IMR-90 (cell line): Measurements from ENCODE around the gene MYRFL. TPM values are rescaled to one million over a fixed set of nuclear protein-coding genes. Genes with fewer than 3 reads are reported as not detected.

Experiments
- ATAC-seq: fragments of 200-7000 bp; cut with Tn5 transposase; 2 replicates; pipeline ENCODE4 v1.9.1; 2020; ENCODE audit warnings: low read depth, mild to moderate bottlenecking, moderate library complexity
- BruUV-seq: library from RNA; stranded (reverse); fragments of 400-500 nt; replicated peaks from 2 replicates; lab custom pipeline; 2021; lab: Mats Ljungman, UMichigan
- CTCF ChIA-PET: fragments of 300-600 bp; formaldehyde crosslinking; extraction: SDS; loops from one replicate; lab custom pipeline; 2021; ENCODE audit warnings: antibody characterized with exemption; lab: Yijun Ruan, JAX
- POLR2A ChIA-PET: fragments of 300-600 bp; sonication (Branson Sonifier 250); formaldehyde crosslinking; loops from one replicate; lab custom pipeline; 2022; ENCODE audit warnings: antibody characterized with exemption; ENCODE audit not compliant: unreplicated experiment; lab: Charles Lee
- DNase-seq: peaks from one replicate; pipeline ENCODE4 v3.0.0; 2013
- H2AFZ ChIP-seq: replicated peaks from 2 replicates; pipeline ENCODE3; 2013; ENCODE audit warnings: low read length, mild to moderate bottlenecking; ENCODE audit not compliant: poor library complexity
- H2AK5ac ChIP-seq: 2 replicates; pipeline ENCODE4 v1.6.1; 2013; ENCODE audit warnings: low read depth, low read length, inconsistent platforms
- H2AK9ac ChIP-seq: replicated peaks from 2 replicates; pipeline ENCODE3; 2013; ENCODE audit warnings: mild to moderate bottlenecking, low read depth, low read length, moderate library complexity; ENCODE audit not compliant: poor library complexity
- H2BK120ac ChIP-seq: 2 replicates; pipeline ENCODE4 v1.6.1; 2013; ENCODE audit warnings: low read depth, low read length, inconsistent platforms
- H2BK15ac ChIP-seq: 3 replicates; pipeline ENCODE4 v1.6.1; 2013; ENCODE audit warnings: low read depth, low read length, inconsistent platforms
- H2BK20ac ChIP-seq: 2 replicates; pipeline ENCODE4 v1.6.1; 2013; ENCODE audit warnings: low read depth, mild to moderate bottlenecking, inconsistent platforms, low read length, moderate library complexity
- H2BK5ac ChIP-seq: 2 replicates; pipeline ENCODE4 v1.6.1; 2013; ENCODE audit warnings: mild to moderate bottlenecking, low read depth, low read length, inconsistent platforms; ENCODE audit not compliant: poor library complexity, severe bottlenecking
- H3K14ac ChIP-seq: replicated peaks from 2 replicates; pipeline ENCODE4 v1.6.1; 2013; ENCODE audit warnings: low read depth, low read length, inconsistent platforms
- H3K18ac ChIP-seq: 2 replicates; pipeline ENCODE4 v1.6.1; 2013; ENCODE audit warnings: low read depth, low read length, control low read depth
- H3K23ac ChIP-seq: 2 replicates; pipeline ENCODE4 v1.6.1; 2013; ENCODE audit warnings: low read depth, low read length, inconsistent platforms
- H3K27ac ChIP-seq: 2 replicates; pipeline ENCODE4 v1.5.1; 2013; ENCODE audit warnings: mild to moderate bottlenecking, control low read depth, low read length; ENCODE audit not compliant: insufficient read depth
- H3K27me3 ChIP-seq: 2 replicates; pipeline ENCODE4 v1.6.1; 2013; ENCODE audit warnings: low read length; ENCODE audit not compliant: control insufficient read depth, insufficient read depth
- H3K36me3 ChIP-seq: 2 replicates; pipeline ENCODE4 v1.6.1; 2013; ENCODE audit warnings: low read length, mixed read lengths; ENCODE audit not compliant: control insufficient read depth, insufficient read depth
- H3K4ac ChIP-seq: 2 replicates; pipeline ENCODE4 v1.6.1; 2013; ENCODE audit warnings: low read depth, low read length, inconsistent platforms
- H3K4me1 ChIP-seq: 2 replicates; pipeline ENCODE4 v1.6.1; 2013; ENCODE audit warnings: low read length, mixed read lengths; ENCODE audit not compliant: control insufficient read depth, insufficient read depth
- H3K4me2 ChIP-seq: 2 replicates; pipeline ENCODE4 v1.6.1; 2013; ENCODE audit warnings: low read depth, mild to moderate bottlenecking, control low read depth, low read length, moderate library complexity
- H3K4me3 ChIP-seq: 2 replicates; pipeline ENCODE4 v1.5.1; 2013; ENCODE audit warnings: low read depth, mild to moderate bottlenecking, control low read depth, low read length, moderate library complexity; ENCODE audit not compliant: insufficient read depth
- H3K56ac ChIP-seq: 2 replicates; pipeline ENCODE4 v1.6.1; 2013; ENCODE audit warnings: low read length, inconsistent platforms; ENCODE audit not compliant: insufficient read depth; ENCODE audit errors: extremely low read depth
- H3K79me1 ChIP-seq, 2 experiments: 2 replicates each; pipeline ENCODE4 v1.6.1; 2013; ENCODE audit warnings: low read length in 2 of 2, inconsistent platforms in 1 of 2, low read depth in 1 of 2
- H3K9ac ChIP-seq: 2 replicates; pipeline ENCODE4 v1.6.1; 2013; ENCODE audit warnings: low read depth, low read length, control low read depth
- H3K9me1 ChIP-seq: 2 replicates; pipeline ENCODE4 v1.6.1; 2013; ENCODE audit warnings: low read length, inconsistent platforms; ENCODE audit not compliant: insufficient read depth
- H3K9me3 ChIP-seq: 2 replicates; pipeline ENCODE4 v1.6.1; 2013; ENCODE audit warnings: low read length; ENCODE audit not compliant: control insufficient read depth, insufficient read depth
- H4K20me1 ChIP-seq: 2 replicates; pipeline ENCODE4 v1.6.1; 2013; ENCODE audit warnings: low read length, inconsistent platforms; ENCODE audit not compliant: insufficient read depth
- H4K5ac ChIP-seq: 2 replicates; pipeline ENCODE4 v1.6.1; 2013; ENCODE audit warnings: mild to moderate bottlenecking, low read depth, low read length, control low read depth
- H4K8ac ChIP-seq, 2 experiments: 2 replicates each; pipeline ENCODE4 v1.6.1; 2013; ENCODE audit warnings: low read depth in 2 of 2, low read length in 2 of 2, control low read depth in 1 of 2, inconsistent platforms in 1 of 2
- H4K91ac ChIP-seq: 2 replicates; pipeline ENCODE4 v1.6.1; 2013; ENCODE audit warnings: low read depth, low read length, inconsistent platforms; ENCODE audit not compliant: insufficient read depth
- BHLHE40 ChIP-seq: fragments of 150-350 bp; IDR thresholded peaks from 2 replicates; pipeline ENCODE4 v1.6.1; 2016; ENCODE audit warnings: mild to moderate bottlenecking, low read depth, low read length
- CEBPB ChIP-seq: IDR thresholded peaks from 2 replicates; pipeline ENCODE4 v1.6.1; 2012; ENCODE audit warnings: low read depth, low read length, improper control_type of control experiment
- FOS ChIP-seq: fragments of 150-350 bp; IDR thresholded peaks from 2 replicates; pipeline ENCODE4 v1.6.1; 2016; ENCODE audit warnings: low read depth, low read length
- MAFK ChIP-seq: IDR thresholded peaks from 2 replicates; pipeline ENCODE4 v1.6.1; 2012; ENCODE audit warnings: low read depth, low read length, improper control_type of control experiment
- MAZ ChIP-seq: IDR thresholded peaks from 2 replicates; pipeline ENCODE4 v1.6.1; 2012; ENCODE audit warnings: low read depth, mild to moderate bottlenecking, low read length, improper control_type of control experiment, moderate library complexity, borderline replicate concordance
- MXI1 ChIP-seq: IDR thresholded peaks from 2 replicates; pipeline ENCODE4 v1.6.1; 2012; ENCODE audit warnings: low read depth, mild to moderate bottlenecking, low read length, moderate library complexity, borderline replicate concordance
- POLR2A ChIP-seq: IDR thresholded peaks from 2 replicates; pipeline ENCODE4 v1.6.1; 2012; ENCODE audit warnings: mild to moderate bottlenecking, low read depth, low read length
- RAD21 ChIP-seq: IDR thresholded peaks from 2 replicates; pipeline ENCODE4 v1.6.1; 2012; ENCODE audit warnings: low read length, improper control_type of control experiment
- RCOR1 ChIP-seq: IDR thresholded peaks from 2 replicates; pipeline ENCODE4 v1.6.1; 2012; ENCODE audit warnings: mild to moderate bottlenecking, low read length, improper control_type of control experiment; ENCODE audit not compliant: insufficient replicate concordance
- RFX5 ChIP-seq: IDR thresholded peaks from 2 replicates; pipeline ENCODE4 v1.8.0; 2012; ENCODE audit warnings: low read depth, mild to moderate bottlenecking, low read length, moderate library complexity
- SMC3 ChIP-seq: fragments of 150-350 bp; IDR thresholded peaks from 2 replicates; pipeline ENCODE4 v1.6.1; 2016; ENCODE audit warnings: low read depth, mild to moderate bottlenecking, antibody characterized with exemption, low read length, moderate library complexity
- WGBS, 2 experiments: methylation state at CpG; one replicate each; pipeline versions ENCODE4 v1.1.5 to v1.1.7; 2013; ENCODE audit warnings: missing lambda C conversion rate in 2 of 2; ENCODE audit not compliant: insufficient read length in 1 of 2; ENCODE audit errors: extremely low coverage in 2 of 2; 5-methylcytosine and 5-hydroxymethylcytosine counted together
- dilution Hi-C: fragments of 300-500 bp; cut with HindIII; formaldehyde crosslinking; loops from one replicate; pipeline ENCODE4 v1.14.3; 2018; ENCODE audit warnings: low sequenced_read_pairs; ENCODE audit not compliant: unreplicated experiment
- in situ Hi-C: fragments of 300-500 bp; cut with MboI; formaldehyde crosslinking; loops from 3 replicates; pipeline ENCODE4 v1.14.3; 2019; ENCODE audit warnings: low sequenced_read_pairs, inconsistent platforms, mixed read lengths
- intact Hi-C: fragments of 100-400 bp; cut with micrococcal nuclease; formaldehyde crosslinking; loops from 2 replicates; pipeline ENCODE4 v1.10.0; 2022
- polyA plus RNA-seq, 3 experiments: library from polyadenylated mRNA; depleted of rRNA; stranded (reverse); fragments of >200 nt; gene quantifications; 2 replicates each; pipeline ENCODE4 v1.2.3, GENCODE V29; 2012; ENCODE audit warnings: low replicate concordance in 1 of 3
- total RNA-seq: library from RNA; depleted of rRNA; stranded (reverse); fragments of >200 nt; gene quantifications from 2 replicates; pipeline ENCODE4 v1.2.3, GENCODE V29; 2012
- TF ChIP-seq, protein P1 (sequence below): conservative IDR thresholded peaks from 2 replicates; pipeline ENCODE4 v1.5.1; 2012; ENCODE audit warnings: mild to moderate bottlenecking, low read depth, low read length, improper control_type of control experiment
- TF ChIP-seq, protein P2 (sequence below): fragments of 150-350 bp; IDR thresholded peaks from 2 replicates; pipeline ENCODE4 v1.6.1; 2017; ENCODE audit warnings: mild to moderate bottlenecking, antibody characterized with exemption, low read length, low read depth
- TF ChIP-seq, protein P3 (sequence below): fragments of 150-350 bp; IDR thresholded peaks from 2 replicates; pipeline ENCODE4 v1.6.1; 2016; ENCODE audit warnings: low read depth, mild to moderate bottlenecking, low read length, moderate library complexity, borderline replicate concordance

The MYRFL gene
- total and polyA plus RNA-seq, 2 of the 4 experiments (the other 2 are of a cell fraction): not detected

- Histone ChIP-seq H3K9me3 (no peaks in the 10 kb centered on the region), H3K27me3 (no peaks in the 10 kb centered on the region; the same call in 1 of the 2 replicates), H3K14ac (no peak overlapping the region), H3K4me1 (no peaks in the 10 kb centered on the region), H3K4me2 (no peak overlapping the region), H4K8ac (no peak overlapping the region), H3K23ac (no peak overlapping the region), H2AFZ (no peak overlapping the region), H2BK120ac (no peak overlapping the region), H4K20me1 (no peaks in the 10 kb centered on the region), H3K79me1 (no peaks in the 10 kb centered on the region), H2BK20ac (no peak overlapping the region), H3K4me3 (no peak overlapping the region), H4K91ac (no peak overlapping the region), H4K5ac (no peak overlapping the region), H3K9me1 (no peaks in the 10 kb centered on the region), H2AK9ac (no peak overlapping the region), H3K27ac (no peak overlapping the region), H2BK15ac (no peak overlapping the region), H2BK5ac (no peak overlapping the region), H3K56ac (no peak overlapping the region), H2AK5ac (no peak overlapping the region), H3K18ac (no peak overlapping the region), H3K36me3 (no peaks in the 10 kb centered on the region), H3K9ac (no peak overlapping the region), H3K4ac (no peak overlapping the region)
- no TSS peak for BruUV-seq
- POLR2A ChIA-PET: no interaction called here
- CTCF ChIA-PET: no interaction called here
- TF ChIP-seq RCOR1: no peak
- no peak for TF ChIP-seq SMC3
- TF ChIP-seq FOS: no peak
- TF ChIP-seq, protein P1, sequence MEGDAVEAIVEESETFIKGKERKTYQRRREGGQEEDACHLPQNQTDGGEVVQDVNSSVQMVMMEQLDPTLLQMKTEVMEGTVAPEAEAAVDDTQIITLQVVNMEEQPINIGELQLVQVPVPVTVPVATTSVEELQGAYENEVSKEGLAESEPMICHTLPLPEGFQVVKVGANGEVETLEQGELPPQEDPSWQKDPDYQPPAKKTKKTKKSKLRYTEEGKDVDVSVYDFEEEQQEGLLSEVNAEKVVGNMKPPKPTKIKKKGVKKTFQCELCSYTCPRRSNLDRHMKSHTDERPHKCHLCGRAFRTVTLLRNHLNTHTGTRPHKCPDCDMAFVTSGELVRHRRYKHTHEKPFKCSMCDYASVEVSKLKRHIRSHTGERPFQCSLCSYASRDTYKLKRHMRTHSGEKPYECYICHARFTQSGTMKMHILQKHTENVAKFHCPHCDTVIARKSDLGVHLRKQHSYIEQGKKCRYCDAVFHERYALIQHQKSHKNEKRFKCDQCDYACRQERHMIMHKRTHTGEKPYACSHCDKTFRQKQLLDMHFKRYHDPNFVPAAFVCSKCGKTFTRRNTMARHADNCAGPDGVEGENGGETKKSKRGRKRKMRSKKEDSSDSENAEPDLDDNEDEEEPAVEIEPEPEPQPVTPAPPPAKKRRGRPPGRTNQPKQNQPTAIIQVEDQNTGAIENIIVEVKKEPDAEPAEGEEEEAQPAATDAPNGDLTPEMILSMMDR: no peak
- no peak for TF ChIP-seq RAD21
- TF ChIP-seq CEBPB: no peak
- no peak for TF ChIP-seq BHLHE40
- no peak for TF ChIP-seq MAFK
- TF ChIP-seq, protein P2, sequence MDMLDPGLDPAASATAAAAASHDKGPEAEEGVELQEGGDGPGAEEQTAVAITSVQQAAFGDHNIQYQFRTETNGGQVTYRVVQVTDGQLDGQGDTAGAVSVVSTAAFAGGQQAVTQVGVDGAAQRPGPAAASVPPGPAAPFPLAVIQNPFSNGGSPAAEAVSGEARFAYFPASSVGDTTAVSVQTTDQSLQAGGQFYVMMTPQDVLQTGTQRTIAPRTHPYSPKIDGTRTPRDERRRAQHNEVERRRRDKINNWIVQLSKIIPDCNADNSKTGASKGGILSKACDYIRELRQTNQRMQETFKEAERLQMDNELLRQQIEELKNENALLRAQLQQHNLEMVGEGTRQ: no peak
- TF ChIP-seq, protein P3, sequence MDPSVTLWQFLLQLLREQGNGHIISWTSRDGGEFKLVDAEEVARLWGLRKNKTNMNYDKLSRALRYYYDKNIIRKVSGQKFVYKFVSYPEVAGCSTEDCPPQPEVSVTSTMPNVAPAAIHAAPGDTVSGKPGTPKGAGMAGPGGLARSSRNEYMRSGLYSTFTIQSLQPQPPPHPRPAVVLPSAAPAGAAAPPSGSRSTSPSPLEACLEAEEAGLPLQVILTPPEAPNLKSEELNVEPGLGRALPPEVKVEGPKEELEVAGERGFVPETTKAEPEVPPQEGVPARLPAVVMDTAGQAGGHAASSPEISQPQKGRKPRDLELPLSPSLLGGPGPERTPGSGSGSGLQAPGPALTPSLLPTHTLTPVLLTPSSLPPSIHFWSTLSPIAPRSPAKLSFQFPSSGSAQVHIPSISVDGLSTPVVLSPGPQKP: no peak
- TF ChIP-seq POLR2A: no peak
- no peak for TF ChIP-seq MXI1
- no peak for TF ChIP-seq MAZ
- no peak for TF ChIP-seq RFX5
- DNase-seq (no peak), ATAC-seq (no peak)
- intact Hi-C loops (no loop called here), dilution Hi-C loops (no loop called here), in situ Hi-C loops (no loop called here)
- WGBS, 2 experiments: no CpG with 5 or more reads among the region's 2 CpGs
Observed at GRCh38 chr12:69833696-69834095, 8.7 kb downstream of the MYRFL start.
